DOHH2 (cell line): ENCODE measurements around the gene SLFN5.

Experiments
- CTCF ChIP-seq: fragments of 200-600 bp; sonication (generic); IDR thresholded peaks from one replicate; pipeline ENCODE4 v1.5.1; 2014; ENCODE audit warnings: antibody characterized with exemption, mild to moderate bottlenecking, low read depth, low read length; ENCODE audit not compliant: poor library complexity, severe bottlenecking
- EZH2phosphoT487 ChIP-seq: fragments of 200-600 bp; sonication (generic); IDR thresholded peaks from 2 replicates; pipeline ENCODE4 v1.6.1; 2017; ENCODE audit warnings: borderline replicate concordance, mild to moderate bottlenecking, antibody characterized with exemption, low read length, moderate library complexity, mixed read lengths

- TF ChIP-seq CTCF (no peak), EZH2phosphoT487 (no peak)
Measured at GRCh38 chr17:35214631-35215273, 28.1 kb upstream of the SLFN5 start.
